Panc1 (cell line): ENCODE results near the gene COL3A1. TPM values are rescaled to one million over a fixed set of nuclear protein-coding genes. Genes with fewer than 3 reads are reported as not detected.

Source experiments
- ATAC-seq: fragments of 200-7000 bp; cut with Tn5 transposase; 2 replicates; pipeline ENCODE4 v1.9.1; 2020; ENCODE audit warnings: mild to moderate bottlenecking, moderate library complexity
- BruUV-seq: library from RNA; stranded (reverse); fragments of 400-500 nt; replicated peaks from 2 replicates; lab custom pipeline; 2021; lab: Mats Ljungman, UMichigan
- CTCF ChIA-PET: fragments of 300-600 bp; sonication (Branson Sonifier 250); formaldehyde crosslinking; loops from one replicate; lab custom pipeline; 2022; ENCODE audit warnings: antibody characterized with exemption; lab: Charles Lee
- POLR2A ChIA-PET: fragments of 300-600 bp; sonication (Branson Sonifier 250); formaldehyde crosslinking; loops from one replicate; lab custom pipeline; 2022; ENCODE audit warnings: antibody characterized with exemption; lab: Charles Lee
- DNase-seq: peaks from one replicate; pipeline ENCODE4 v3.0.0-alpha.2; 2010; ENCODE audit warnings: low read depth, low spot score
- H3K27ac ChIP-seq: 2 replicates; pipeline ENCODE4 v1.5.1; 2011; ENCODE audit warnings: mild to moderate bottlenecking, low read length, inconsistent platforms
- H3K27me3 ChIP-seq: fragments of 200-500 bp; sonication (Bioruptor generic); 2 replicates; pipeline ENCODE4 v1.6.0; 2014; ENCODE audit warnings: low read length, inconsistent platforms; ENCODE audit not compliant: control insufficient read depth, insufficient read depth
- H3K36me3 ChIP-seq: fragments of 200-500 bp; sonication (Bioruptor generic); 2 replicates; pipeline ENCODE4 v1.5.1; 2014; ENCODE audit warnings: inconsistent platforms, mild to moderate bottlenecking, low read length, moderate library complexity; ENCODE audit not compliant: control insufficient read depth, insufficient read depth
- H3K4me1 ChIP-seq: 2 replicates; pipeline ENCODE4 v1.5.1; 2011; ENCODE audit warnings: inconsistent platforms, mild to moderate bottlenecking, low read length, moderate library complexity; ENCODE audit not compliant: control insufficient read depth, insufficient read depth
- H3K4me3 ChIP-seq, 2 experiments: 2 replicates each; pipeline ENCODE4 v1.5.1; 2011 to 2012; ENCODE audit warnings: low read depth in 2 of 2, low read length in 2 of 2, mild to moderate bottlenecking in 2 of 2, inconsistent platforms in 1 of 2, moderate library complexity in 1 of 2
- H3K9me3 ChIP-seq: fragments of 200-500 bp; sonication (Bioruptor generic); 2 replicates; pipeline ENCODE4 v1.5.1; 2014; ENCODE audit warnings: low read depth, mild to moderate bottlenecking, inconsistent platforms, low read length, moderate library complexity; ENCODE audit not compliant: control insufficient read depth, insufficient read depth
- CTCF ChIP-seq: fragments of 450-650 bp; IDR thresholded peaks from 2 replicates; pipeline ENCODE4 v1.5.1; 2017; ENCODE audit warnings: mild to moderate bottlenecking
- POLR2AphosphoS5 ChIP-seq: IDR thresholded peaks from 2 replicates; pipeline ENCODE4 v1.6.1; 2012; ENCODE audit warnings: mild to moderate bottlenecking, low read depth, low read length, moderate library complexity
- REST ChIP-seq, 2 experiments: IDR thresholded peaks; 2 replicates each; pipeline ENCODE4 v1.6.1; 2011 to 2012; ENCODE audit warnings: low read depth in 2 of 2, control low read depth in 1 of 2, low read length in 1 of 2, mild to moderate bottlenecking in 1 of 2, moderate library complexity in 1 of 2; ENCODE audit not compliant: insufficient read depth in 1 of 2
- SIN3A ChIP-seq: IDR thresholded peaks from 2 replicates; pipeline ENCODE4 v1.6.1; 2012; ENCODE audit warnings: low read depth, mild to moderate bottlenecking, low read length, moderate library complexity, borderline replicate concordance; ENCODE audit not compliant: insufficient read depth
- TCF7L2 ChIP-seq: IDR thresholded peaks from 2 replicates; pipeline ENCODE4 v1.6.1; 2011; ENCODE audit warnings: mild to moderate bottlenecking, low read depth, low read length, inconsistent platforms
- in situ Hi-C: cut with HindIII; loops from 2 replicates; pipeline ENCODE4 v1.10.0; 2016; ENCODE audit warnings: low sequenced_read_pairs, low pct_unique_long_range_greater_than_20kb
- intact Hi-C: fragments of 100-400 bp; cut with micrococcal nuclease; formaldehyde crosslinking; loops from one replicate; pipeline ENCODE4 v1.10.0; 2022; ENCODE audit not compliant: unreplicated experiment
- total RNA-seq: library from RNA; stranded (reverse); gene quantifications from one replicate; pipeline ENCODE4 v1.2.1, GENCODE V29; 2021; ENCODE audit not compliant: unreplicated experiment

The COL3A1 gene
- total RNA-seq, 1 experiment from 2014 or later, result 6.9 TPM

DNA sequence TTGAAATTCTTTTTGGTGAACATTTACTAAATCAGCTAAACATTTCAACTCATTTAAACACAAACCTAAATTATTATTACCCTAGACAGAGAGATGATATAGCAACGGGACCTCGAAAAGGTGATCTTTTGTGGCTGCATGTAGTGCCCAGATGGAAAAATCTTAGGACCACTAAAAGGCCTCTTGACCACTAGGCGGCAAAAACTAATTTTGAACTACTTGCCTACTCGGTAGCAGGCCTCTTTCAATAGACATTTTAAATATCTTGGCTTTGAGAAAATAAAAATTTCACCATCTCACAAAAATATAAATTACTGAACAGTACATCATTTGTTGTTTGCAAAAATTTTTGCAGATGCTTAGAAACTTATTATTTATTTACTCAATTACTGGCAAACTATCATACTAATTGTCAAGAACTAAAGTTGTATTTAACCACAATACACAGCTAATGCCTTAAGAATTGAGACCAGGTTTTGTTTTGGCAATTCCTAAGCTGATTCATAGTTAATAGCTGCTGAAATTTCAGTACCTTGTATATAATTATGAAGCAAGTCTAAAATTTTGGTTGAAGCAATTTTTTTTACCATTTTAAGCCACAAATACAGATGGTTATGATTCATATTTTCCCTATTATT is 9.4 kb downstream of the COL3A1 start:
- TF ChIP-seq POLR2AphosphoS5 (no peak), CTCF (peak; percentile 41; the same call in 1 of the 2 replicates)
- H3K27me3 ChIP-seq, result no peaks in the 10 kb centered on the region
- intact Hi-C loops (loop anchor here (2.0 to 10.0 kb wide), 3 partner anchors 319 to 459 kb away; no protein-coding TSS in a partner anchor), in situ Hi-C loops (no loop called here)
- ATAC-seq (no peak), DNase-seq (no peak)
- no peak overlapping the region for H3K27ac ChIP-seq
- no peak overlapping the region for H3K4me3 ChIP-seq
- no peaks in the 10 kb centered on the region; the same call in 1 of the 2 replicates for H3K36me3 ChIP-seq
- BruUV-seq, result no TSS peak
- ChIA-PET POLR2A (interaction anchor here (0.6 kb wide), 1 partner anchor 458 kb away, joined by 4 read pairs; no protein-coding TSS in a partner anchor), CTCF (no interaction called here)
- H3K4me1 ChIP-seq, result peaks cover 12% of the 10 kb centered on the region; the same call in 1 of the 2 replicates
- H3K9me3 ChIP-seq, result no peaks in the 10 kb centered on the region

DNA sequence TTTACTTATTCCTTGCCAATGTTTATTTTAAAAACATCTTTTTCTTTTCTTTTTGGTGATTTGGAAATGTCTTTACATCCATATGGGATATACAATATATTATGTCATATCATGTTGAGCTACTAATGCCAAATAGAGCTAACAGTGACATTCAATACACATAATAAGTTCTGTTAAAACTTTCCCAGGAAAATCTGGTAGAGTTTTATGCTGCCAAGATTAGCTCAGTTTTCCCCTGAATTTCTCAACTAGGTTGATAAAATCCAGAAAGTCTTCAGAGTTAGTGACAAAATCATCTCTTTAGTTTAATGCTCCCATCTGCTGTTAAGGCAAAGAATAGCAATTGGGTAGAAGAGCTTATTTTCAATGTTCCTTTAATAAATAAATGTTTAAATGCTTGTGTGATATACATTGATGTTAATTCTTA is 9.9 kb downstream of the COL3A1 start:
- in situ Hi-C loops (no loop called here), intact Hi-C loops (loop anchor here (2.0 to 10.0 kb wide), 3 partner anchors 318 to 459 kb away; no protein-coding TSS in a partner anchor)
- no peaks in the 10 kb centered on the region; the same call in 1 of the 2 replicates for H3K36me3 ChIP-seq
- POLR2A ChIA-PET, result no interaction called here
- BruUV-seq, result no TSS peak
- peaks cover 7% of the 10 kb centered on the region; the same call in 1 of the 2 replicates for H3K4me1 ChIP-seq
- TF ChIP-seq CTCF, result peak; percentile 14; the same call in 1 of the 2 replicates
- no peak for TF ChIP-seq TCF7L2
- no peak for TF ChIP-seq SIN3A
- no peak for TF ChIP-seq POLR2AphosphoS5
- H3K4me3 ChIP-seq, result no peak overlapping the region
- CTCF ChIA-PET, result no interaction called here
- no peak for ATAC-seq
- no peaks in the 10 kb centered on the region for H3K9me3 ChIP-seq
- H3K27me3 ChIP-seq, result no peaks in the 10 kb centered on the region
- no peak overlapping the region for H3K27ac ChIP-seq
- no peak for DNase-seq

DNA sequence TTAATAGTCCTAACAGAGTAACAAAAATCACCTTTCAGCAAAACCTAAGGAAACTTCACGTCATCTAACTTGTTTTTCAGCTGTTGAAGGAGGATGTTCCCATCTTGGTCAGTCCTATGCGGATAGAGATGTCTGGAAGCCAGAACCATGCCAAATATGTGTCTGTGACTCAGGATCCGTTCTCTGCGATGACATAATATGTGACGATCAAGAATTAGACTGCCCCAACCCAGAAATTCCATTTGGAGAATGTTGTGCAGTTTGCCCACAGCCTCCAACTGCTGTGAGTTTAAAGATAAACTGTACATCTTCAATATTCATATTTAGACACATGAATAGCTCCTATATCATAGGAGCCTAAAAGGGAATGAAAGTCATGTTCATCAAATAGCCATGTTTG is 10.5 kb downstream of the COL3A1 start:
- intact Hi-C loops, result loop anchor here (2.0 to 10.0 kb wide), 3 partner anchors 318 to 460 kb away; no protein-coding TSS in a partner anchor
- BruUV-seq, result no TSS peak
- H3K4me3 ChIP-seq, result no peak overlapping the region
- TF ChIP-seq POLR2AphosphoS5 (no peak), CTCF (no peak), SIN3A (no peak), REST (IDR thresholded peaks at IDR 0.05; ENCODE audit: insufficient read depth in 1 of 2, low read depth in 2 of 2, low read length in 1 of 2) (no peak), TCF7L2 (no peak)
- no peaks in the 10 kb centered on the region for H3K27me3 ChIP-seq
- ChIA-PET CTCF (no interaction called here), POLR2A (no interaction called here)
- in situ Hi-C loops, result no loop called here
- H3K4me1 ChIP-seq, result peaks cover 2% of the 10 kb centered on the region; the same call in 1 of the 2 replicates
- no peaks in the 10 kb centered on the region; the same call in 1 of the 2 replicates for H3K36me3 ChIP-seq
- no peak for ATAC-seq
- DNase-seq, result no peak
- H3K27ac ChIP-seq, result no peak overlapping the region
- no peaks in the 10 kb centered on the region for H3K9me3 ChIP-seq
